Stimulated activated CD8-positive, alpha-beta memory T cell treated with anti-CD3 and anti-CD28 coated beads, Interleukin-12 subunit alpha, Interleukin-12 subunit beta, amount 100 ng/mL, for 1 hour (primary cell): ENCODE measurements around the gene MATN1.

Source experiments
- DNase-seq: peaks from one replicate; pipeline ENCODE4 v3.0.0-alpha.2; 2020; ENCODE audit warnings: low read depth

The MATN1 gene

GRCh38 chr1:30661311-30661710, 62.1 kb downstream of the MATN1 start:
- DNase-seq, result no peak
